Stomach (tissue), 9 donors: ENCODE measurements around the gene PDE8A. TPM values are rescaled to one million over a fixed set of nuclear protein-coding genes. Genes with fewer than 3 reads are reported as not detected.

Experiments used
- DNase-seq, 2 donors: peaks; one replicate each; pipeline versions ENCODE4 v3.0.0 to v3.0.0-alpha.2; 2013 to 2019
- H3K27ac ChIP-seq, 5 donors: fragments of 200-600 bp in 4 of 5; sonication (generic) in 4 of 5; one replicate each; pipeline ENCODE4 v1.5.1; 2013 to 2019; ENCODE audit warnings: mild to moderate bottlenecking in 1 of 5, moderate library complexity in 1 of 5
- H3K27me3 ChIP-seq, 3 donors: fragments of 200-600 bp; sonication (generic); one replicate each; pipeline ENCODE4 v1.5.1; 2017 to 2019; ENCODE audit warnings: mixed run types in 1 of 3
- H3K36me3 ChIP-seq, 4 donors: fragments of 200-600 bp; sonication (generic); 1 replicate in 3 of 4; 2 replicates in 1 of 4; pipeline ENCODE4 v1.5.1; 2016 to 2019
- H3K4me1 ChIP-seq, 4 donors: fragments of 200-600 bp; sonication (generic); one replicate each; pipeline ENCODE4 v1.5.1; 2016 to 2019
- H3K4me3 ChIP-seq, 4 donors: fragments of 200-600 bp; sonication (generic) in 3 of 4; one replicate each; pipeline ENCODE4 v1.5.1; 2016 to 2019; ENCODE audit warnings: mild to moderate bottlenecking in 1 of 4
- H3K9me3 ChIP-seq, 4 donors: fragments of 200-600 bp; sonication (generic); one replicate each; pipeline ENCODE4 v1.5.1; 2016 to 2019
- EP300 ChIP-seq: sonication (generic); formaldehyde crosslinking; IDR thresholded peaks from one replicate; pipeline ENCODE4 v1.6.1; 2017; ENCODE audit warnings: antibody characterized with exemption
- POLR2A ChIP-seq, 4 donors: fragments of 450-650 bp; IDR thresholded peaks; one replicate each; pipeline ENCODE4 v1.6.1; 2016; ENCODE audit warnings: antibody characterized with exemption in 4 of 4, control low read depth in 2 of 4, mild to moderate bottlenecking in 1 of 4, moderate library complexity in 1 of 4
- POLR2AphosphoS5 ChIP-seq, 3 donors: sonication (generic); formaldehyde crosslinking; IDR thresholded peaks; one replicate each; pipeline ENCODE4 v1.6.1; 2016; ENCODE audit warnings: antibody characterized with exemption in 3 of 3
- WGBS, 5 donors: extraction: QIAGEN DNeasy Blood & Tissue Kit in 3 of 5; methylation state at CpG; one replicate each; pipeline versions ENCODE4 v1.1.5 to v1.1.7; 2013 to 2018; 5-methylcytosine and 5-hydroxymethylcytosine counted together
- intact Hi-C: fragments of 100-400 bp; cut with DNase I; formaldehyde crosslinking; loops from one replicate; pipeline ENCODE4 v1.15.1; 2023; ENCODE audit warnings: low total_unique reads
- polyA plus RNA-seq, 3 donors: library from polyadenylated mRNA; stranded (reverse); fragments of 200-250 nt; gene quantifications; one replicate each; pipeline ENCODE4 v1.2.3, GENCODE V29; 2013
- total RNA-seq, 5 donors: library from RNA; depleted of rRNA; stranded (reverse); fragments of >200 nt; gene quantifications; one replicate each; pipeline versions ENCODE4 v1.1.0 to v1.2.3, GENCODE V29; 2014 to 2016
- TF ChIP-seq, protein P1 (sequence below), 7 experiments: fragments of 450-650 bp in 4 of 7; fragments of 200-600 bp in 3 of 7; sonication (generic) in 3 of 7; IDR thresholded peaks; one replicate each; pipeline ENCODE4 v1.5.1; 2016 to 2019; ENCODE audit warnings: antibody characterized with exemption in 7 of 7, control low read depth in 2 of 7, mild to moderate bottlenecking in 1 of 7
- donor health status: healthy with polysubstance abuse.
- donor health status: Bipolar disorder and iron deficiency.
- donor health status: healthy.

Gene PDE8A
- total and polyA plus RNA-seq, 8 donors = 15.6 to 85.9 (median 38.3) TPM

DNA sequence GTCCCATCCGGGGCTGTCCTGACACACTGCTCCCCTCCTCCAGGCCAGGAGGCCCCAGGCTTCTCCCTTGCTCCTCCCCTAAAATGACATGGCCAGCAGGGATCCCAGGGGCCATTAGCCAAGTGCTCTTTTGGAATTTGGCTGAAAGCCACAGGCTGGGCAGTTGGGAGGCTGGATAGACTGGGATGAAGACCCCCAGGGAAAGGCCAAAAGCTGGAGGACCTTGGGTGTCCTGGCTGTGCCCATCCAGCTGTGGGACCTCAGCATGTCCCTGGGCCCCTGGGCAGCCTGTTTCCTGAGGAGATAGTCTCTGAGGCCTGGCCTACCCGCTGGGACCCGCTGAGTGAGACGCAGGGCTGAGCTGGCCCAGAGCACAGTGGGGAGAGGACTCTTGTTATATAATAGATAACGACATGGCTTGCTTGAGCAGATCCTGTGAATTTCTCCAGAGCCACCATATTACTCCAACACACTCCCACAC is 5.7 kb upstream of the PDE8A start:
- Histone ChIP-seq H3K4me3 (no peak overlapping the region), H3K27ac (no peak overlapping the region), H3K36me3 (no peaks in the 10 kb centered on the region), H3K9me3 (no peaks in the 10 kb centered on the region), H3K27me3 (no peaks in the 10 kb centered on the region), H3K4me1 (peaks cover 0 to 13% (median 10%) of the 10 kb centered on the region in 4 donors)
- TF ChIP-seq POLR2A (IDR thresholded peaks at IDR 0.05) (no peak), EP300 (no peak), POLR2AphosphoS5 (IDR thresholded peaks at IDR 0.05) (no peak)
- TF ChIP-seq, protein P1, sequence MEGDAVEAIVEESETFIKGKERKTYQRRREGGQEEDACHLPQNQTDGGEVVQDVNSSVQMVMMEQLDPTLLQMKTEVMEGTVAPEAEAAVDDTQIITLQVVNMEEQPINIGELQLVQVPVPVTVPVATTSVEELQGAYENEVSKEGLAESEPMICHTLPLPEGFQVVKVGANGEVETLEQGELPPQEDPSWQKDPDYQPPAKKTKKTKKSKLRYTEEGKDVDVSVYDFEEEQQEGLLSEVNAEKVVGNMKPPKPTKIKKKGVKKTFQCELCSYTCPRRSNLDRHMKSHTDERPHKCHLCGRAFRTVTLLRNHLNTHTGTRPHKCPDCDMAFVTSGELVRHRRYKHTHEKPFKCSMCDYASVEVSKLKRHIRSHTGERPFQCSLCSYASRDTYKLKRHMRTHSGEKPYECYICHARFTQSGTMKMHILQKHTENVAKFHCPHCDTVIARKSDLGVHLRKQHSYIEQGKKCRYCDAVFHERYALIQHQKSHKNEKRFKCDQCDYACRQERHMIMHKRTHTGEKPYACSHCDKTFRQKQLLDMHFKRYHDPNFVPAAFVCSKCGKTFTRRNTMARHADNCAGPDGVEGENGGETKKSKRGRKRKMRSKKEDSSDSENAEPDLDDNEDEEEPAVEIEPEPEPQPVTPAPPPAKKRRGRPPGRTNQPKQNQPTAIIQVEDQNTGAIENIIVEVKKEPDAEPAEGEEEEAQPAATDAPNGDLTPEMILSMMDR (IDR thresholded peaks at IDR 0.05) = no peak
- intact Hi-C loops = no loop called here
- DNase-seq = no peak
- 81 to 89% (median 88%) methylated on average over 5 of the region's 5 CpGs for WGBS, 5 donors

DNA sequence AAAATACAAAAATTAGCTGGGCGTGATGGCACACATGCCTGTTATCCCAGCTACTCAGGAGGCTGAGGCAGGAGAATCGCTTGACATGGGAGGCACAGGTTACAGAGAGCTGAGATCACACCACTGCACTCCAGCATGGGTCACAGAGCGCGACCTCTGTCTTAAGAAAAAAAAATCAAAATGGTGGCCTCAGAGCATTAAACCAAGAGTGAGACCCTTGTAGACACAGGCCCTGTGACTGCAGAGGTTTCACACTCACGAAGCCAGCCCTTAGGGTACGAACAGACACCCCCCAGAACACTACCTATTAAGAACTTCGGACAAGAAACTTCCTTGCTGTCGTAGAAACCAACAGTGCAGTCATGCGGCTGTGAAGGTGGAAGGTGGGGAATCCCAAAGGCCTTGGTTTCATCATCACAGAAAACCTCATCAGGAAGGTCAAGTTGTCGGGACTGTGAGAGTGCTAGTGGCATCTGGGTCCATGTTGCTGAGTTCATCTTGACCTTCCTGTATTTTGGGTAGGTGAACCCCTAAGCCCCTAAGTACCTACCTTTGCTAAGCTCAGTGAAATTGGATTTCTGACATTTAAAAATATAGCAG is 4.8 kb upstream of the PDE8A start:
- WGBS, 5 donors = 95 to 99% (median 96%) methylated on average over 10 of the region's 10 CpGs
- intact Hi-C loops = no loop called here
- no peak overlapping the region for H3K27ac ChIP-seq
- H3K27me3 ChIP-seq = no peaks in the 10 kb centered on the region
- no peaks in the 10 kb centered on the region for H3K36me3 ChIP-seq
- peaks cover 0 to 13% (median 10%) of the 10 kb centered on the region in 4 donors for H3K4me1 ChIP-seq
- DNase-seq = no peak
- H3K9me3 ChIP-seq = no peaks in the 10 kb centered on the region
- H3K4me3 ChIP-seq = no peak overlapping the region
- TF ChIP-seq, protein P1 (IDR thresholded peaks at IDR 0.05) = no peak
- TF ChIP-seq POLR2AphosphoS5 (IDR thresholded peaks at IDR 0.05) (no peak), EP300 (no peak), POLR2A (IDR thresholded peaks at IDR 0.05) (no peak)

DNA sequence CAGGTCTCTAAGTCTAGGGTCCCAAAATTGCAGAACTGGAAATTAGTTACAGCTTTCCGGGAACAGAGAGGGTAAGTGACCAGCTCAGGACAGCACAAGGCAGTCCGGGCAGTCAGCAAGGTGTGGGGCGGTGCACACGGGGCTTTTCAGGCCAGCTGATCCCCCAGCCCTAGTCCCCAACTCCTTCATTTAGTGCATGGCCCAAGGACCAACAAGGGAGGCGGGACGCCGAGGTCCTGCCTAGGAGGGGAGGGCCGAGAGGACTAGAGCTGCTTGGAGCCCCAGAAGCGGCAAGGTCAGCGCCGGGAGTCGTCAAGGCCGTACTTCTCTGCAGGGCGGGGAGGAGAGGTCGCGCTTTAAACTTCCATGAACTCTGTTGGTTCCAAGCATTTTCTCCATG is 2.0 kb upstream of the PDE8A start:
- intact Hi-C loops = no loop called here
- WGBS, 5 donors = 24 to 40% (median 30%) methylated on average over 16 of the region's 16 CpGs
- H3K36me3 ChIP-seq = no peaks in the 10 kb centered on the region
- no peaks in the 10 kb centered on the region for H3K9me3 ChIP-seq
- H3K4me1 ChIP-seq = peaks cover 13 to 30% (median 26%) of the 10 kb centered on the region in 4 donors
- H3K27me3 ChIP-seq = no peaks in the 10 kb centered on the region
- DNase-seq = peak in 1 of 2 donors; percentile 56
- TF ChIP-seq EP300 = no peak
- peak overlapping the region in 3 of 4 donors; percentile 93 to 97 (median 94) for H3K4me3 ChIP-seq
- peak overlapping the region in 3 of 5 donors; percentile 94 to 97 (median 95) for H3K27ac ChIP-seq

DNA sequence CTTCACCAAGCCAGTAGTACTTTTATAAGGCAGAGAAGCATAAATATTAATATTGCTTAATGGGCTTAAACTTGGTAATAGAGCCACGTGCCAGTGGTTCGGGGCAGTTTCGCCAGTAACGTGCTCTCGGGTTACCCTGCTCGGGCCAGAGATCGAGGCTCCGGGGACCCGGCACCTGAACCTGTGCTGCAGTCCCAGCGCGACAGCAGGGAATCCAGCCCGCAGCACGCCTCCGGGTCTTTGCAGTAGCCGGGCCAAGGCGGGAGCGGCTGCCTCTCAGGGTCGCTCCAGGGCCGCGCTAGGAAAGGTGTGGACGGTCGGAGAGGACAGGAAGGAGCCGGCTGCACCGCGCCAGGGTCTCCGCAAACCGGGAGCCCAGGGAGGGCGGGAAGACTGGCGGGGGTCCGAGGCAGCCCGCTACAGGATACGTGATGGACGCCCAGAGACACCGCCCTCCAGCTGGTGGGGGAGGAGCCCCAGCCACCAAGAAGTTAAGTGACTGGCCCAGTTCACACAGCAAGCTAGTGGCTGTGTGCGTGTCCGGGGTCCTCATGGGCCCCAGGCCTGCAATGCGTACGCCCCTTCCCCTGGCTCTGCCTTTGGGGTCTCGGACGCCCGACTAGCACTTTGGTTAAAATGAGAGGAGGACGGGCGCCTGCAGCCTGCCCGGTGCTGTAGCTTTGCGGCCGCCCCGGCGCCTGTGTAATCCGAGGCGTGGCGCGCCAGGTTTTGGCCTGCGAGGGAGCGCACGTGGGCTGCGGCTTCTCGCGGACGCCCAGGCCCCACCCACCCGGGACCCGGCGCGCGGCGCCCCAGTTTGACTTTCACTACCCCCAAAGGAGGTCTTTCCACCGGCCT is 1.2 kb upstream of the PDE8A start:
- Histone ChIP-seq H3K27me3 (no peaks in the 10 kb centered on the region), H3K4me1 (peaks cover 21 to 38% (median 30%) of the 10 kb centered on the region in 4 donors), H3K36me3 (no peaks in the 10 kb centered on the region), H3K9me3 (no peaks in the 10 kb centered on the region), H3K4me3 (peak overlapping the region; percentile 90 to 97 (median 94)), H3K27ac (peak overlapping the region; percentile 93 to 97 (median 95))
- WGBS, 5 donors = 0 to 1% (median 0%) methylated on average over 23 to 66 of the region's 66 CpGs
- TF ChIP-seq EP300 = no peak
- TF ChIP-seq, protein P1 (IDR thresholded peaks at IDR 0.05) = peak in 1 of 7 experiments; percentile 16
- TF ChIP-seq POLR2AphosphoS5 (IDR thresholded peaks at IDR 0.05) = peak; percentile 24 to 46 (median 31)
- peak; percentile 85 to 94 for DNase-seq
- intact Hi-C loops = no loop called here
